GM11168 (cell line): ENCODE data around the gene GYS1.
"Not testable (repeated sequence)": the region's sequence is repeated elsewhere in the genome, so short reads cannot be mapped to it uniquely, and the experiment has no call there.

Source experiments
- in situ Hi-C: fragments of 300-500 bp; cut with MboI; formaldehyde crosslinking; loops from one replicate; pipeline ENCODE4 v1.12.0; 2022; ENCODE audit warnings: low sequenced_read_pairs; ENCODE audit not compliant: unreplicated experiment

Gene GYS1

GRCh38 chr19:48919271-48919670 is 73.8 kb downstream of the GYS1 start:
- in situ Hi-C loops = not testable (repeated sequence)

DNA sequence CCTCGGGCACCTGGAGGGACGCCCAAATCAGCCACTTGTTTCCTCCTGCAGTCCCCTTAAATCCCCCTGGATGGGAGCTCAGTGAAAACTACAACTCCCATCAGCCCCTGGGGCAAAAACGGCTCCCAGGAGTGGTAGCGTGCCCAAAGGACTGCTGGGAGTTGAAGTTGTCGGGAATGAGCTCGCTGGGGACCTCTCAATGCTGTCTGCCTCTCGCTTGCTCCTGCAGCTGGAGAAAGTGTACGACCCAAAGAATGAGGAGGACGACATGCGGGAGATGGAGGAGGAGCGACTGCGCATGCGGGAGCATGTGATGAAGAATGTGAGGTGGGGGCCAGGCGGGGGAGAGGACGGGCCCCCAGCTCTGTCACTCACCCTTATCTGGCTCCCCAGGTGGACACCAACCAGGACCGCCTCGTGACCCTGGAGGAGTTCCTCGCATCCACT is 74.3 kb downstream of the GYS1 start:
- in situ Hi-C loops = no loop called here
